NCI-H1417 treated with DMSO at 0.1 percent for 48 hours (cell line): ENCODE measurements around the gene DBNDD1.
"Not testable (repeated sequence)": the region's sequence is repeated elsewhere in the genome, so short reads cannot be mapped to it uniquely, and the experiment has no call there.

Source experiments
- DNase-seq: peaks from one replicate; lab custom pipeline; 2025; lab: John Stamatoyannopoulos, UW

DBNDD1 gene

DNA sequence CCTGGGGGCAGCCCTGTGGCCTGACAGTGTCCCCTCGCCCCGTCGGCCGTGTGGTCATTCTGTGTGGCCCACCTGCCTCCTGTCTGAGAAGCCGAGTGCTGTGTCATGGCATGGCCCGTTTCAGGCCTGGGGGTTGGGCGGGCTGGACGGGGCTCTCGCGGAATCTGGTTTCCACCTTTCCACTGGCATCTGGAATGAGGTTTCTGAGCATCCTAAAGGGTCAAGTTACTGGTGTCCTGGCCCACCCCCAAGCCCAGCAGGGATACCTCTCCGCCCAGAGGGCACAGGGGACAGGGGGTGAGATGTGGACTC is 7.8 kb downstream of the DBNDD1 start:
- DNase-seq = no peak

DNA sequence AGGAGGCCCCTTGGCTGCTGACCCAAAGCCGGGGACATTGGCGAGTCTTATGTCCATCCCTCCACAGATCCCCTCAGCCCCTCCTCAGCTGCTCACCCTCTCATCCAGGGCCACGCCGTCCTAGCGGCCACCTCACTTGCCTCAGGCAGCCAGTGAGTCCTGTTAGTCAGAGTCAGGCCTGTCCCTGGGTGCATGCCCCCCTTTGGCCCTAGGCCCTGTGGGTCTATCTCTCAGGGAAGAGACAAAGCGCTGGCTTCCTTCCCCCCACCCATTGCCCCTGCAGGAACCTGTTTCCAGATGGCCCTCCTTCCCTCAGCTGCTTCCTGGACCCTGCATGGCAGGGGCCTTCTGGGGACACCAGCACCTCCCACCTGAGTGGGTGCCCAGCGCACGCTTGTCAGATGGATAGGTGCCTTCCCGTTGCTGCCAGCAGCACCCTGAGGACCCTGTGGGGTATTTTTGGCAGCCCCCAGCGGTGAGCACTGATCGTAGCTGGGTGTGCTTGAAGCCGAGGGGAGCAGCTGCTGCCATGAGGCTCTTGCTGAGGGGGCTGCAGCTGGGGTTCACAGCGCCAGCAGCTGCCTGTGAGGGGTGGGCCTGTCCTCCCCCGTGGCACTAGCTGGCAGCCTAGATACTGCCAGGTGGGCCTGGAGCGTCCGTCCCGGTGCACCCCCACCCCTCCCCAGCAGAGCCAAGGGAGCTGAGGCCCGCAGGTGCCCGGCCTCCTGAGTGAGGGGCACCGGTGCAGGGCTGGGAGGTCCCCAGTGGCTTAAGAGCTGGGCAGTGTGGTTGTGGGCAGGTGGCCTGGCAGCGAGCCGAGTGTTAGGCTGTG is 8.4 kb downstream of the DBNDD1 start:
- DNase-seq = no peak

DNA sequence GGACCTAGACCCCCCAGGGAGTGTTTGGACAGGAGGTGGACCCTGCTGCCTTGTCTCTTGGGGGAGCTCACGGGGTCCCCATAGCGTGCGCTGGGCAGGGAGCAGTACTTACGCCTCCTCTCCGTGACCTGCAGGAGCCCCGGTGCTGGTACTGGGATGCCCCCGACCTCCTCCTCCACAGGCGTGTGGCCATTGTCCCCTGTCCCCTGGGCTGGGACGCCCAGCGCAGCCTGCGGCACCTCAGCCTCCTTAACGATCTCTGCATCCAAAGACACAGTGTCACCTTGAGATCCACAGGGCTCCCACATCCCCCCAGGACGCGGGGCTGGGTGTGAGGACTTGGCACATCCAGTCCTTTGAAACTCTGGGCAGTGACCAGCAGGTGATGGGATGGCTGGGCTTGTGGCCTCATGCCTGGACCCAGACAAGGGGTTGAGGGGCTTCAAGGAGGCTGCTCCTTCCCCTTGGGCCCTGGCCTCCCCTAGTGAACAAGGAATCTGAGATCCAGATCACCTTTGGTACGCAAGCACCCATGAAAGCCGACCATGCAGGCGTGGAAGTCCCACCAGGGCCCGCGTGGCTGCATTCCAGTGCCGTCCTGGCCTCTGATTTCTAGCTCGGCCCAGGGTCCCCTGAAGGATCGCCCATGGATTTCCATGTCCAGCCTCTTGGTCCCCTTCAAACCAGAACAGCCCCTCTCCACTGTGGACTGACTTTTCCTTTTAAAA is 9.9 kb downstream of the DBNDD1 start:
- no peak for DNase-seq

DNA sequence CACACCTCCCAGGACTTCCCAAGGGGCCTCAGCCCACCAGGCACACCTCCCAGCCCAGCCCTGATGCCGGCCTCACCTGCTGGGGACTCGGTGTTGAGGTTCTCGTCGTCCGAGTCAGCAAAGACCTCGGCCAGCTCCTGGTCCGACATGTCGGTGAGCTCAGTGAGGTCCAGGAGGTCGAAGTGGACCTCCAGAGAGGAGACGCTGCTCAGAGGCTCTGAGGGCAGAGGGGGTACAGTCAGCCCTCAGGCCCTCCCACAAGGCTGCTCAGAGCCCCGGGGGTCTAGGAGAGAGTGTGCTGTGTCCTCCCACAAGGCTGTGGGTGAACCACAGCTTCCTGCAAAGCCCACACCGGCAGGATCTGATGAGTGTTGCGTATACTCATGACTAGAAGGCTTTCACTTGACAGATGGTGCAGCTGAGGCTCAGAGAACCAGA is 10.5 kb downstream of the DBNDD1 start:
- DNase-seq = no peak

DNA sequence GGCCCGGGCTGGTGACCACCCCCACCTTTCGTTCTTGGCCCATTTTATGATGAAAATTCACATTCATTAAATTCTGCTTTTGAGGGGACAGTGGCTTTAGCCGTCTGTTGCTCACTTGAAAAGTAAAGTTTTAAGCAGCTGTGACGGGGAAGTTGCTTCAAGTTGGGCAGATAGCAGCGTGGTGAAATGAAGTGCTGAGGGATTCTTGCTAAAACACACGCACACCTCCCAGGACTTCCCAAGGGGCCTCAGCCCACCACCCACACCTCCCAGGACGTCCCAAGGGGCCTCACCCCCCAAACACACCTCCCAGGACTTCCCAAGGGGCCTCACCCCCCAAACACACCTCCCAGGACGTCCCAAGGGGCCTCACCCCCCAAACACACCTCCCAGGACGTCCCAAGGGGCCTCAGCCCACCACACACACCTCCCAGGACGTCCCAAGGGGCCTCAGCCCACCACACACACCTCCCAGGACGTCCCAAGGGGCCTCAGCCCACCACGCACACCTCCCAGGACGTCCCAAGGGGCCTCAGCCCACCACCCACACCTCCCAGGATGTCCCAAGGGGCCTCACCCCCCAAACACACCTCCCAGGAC is 11.5 kb downstream of the DBNDD1 start:
- DNase-seq = not testable (repeated sequence)

DNA sequence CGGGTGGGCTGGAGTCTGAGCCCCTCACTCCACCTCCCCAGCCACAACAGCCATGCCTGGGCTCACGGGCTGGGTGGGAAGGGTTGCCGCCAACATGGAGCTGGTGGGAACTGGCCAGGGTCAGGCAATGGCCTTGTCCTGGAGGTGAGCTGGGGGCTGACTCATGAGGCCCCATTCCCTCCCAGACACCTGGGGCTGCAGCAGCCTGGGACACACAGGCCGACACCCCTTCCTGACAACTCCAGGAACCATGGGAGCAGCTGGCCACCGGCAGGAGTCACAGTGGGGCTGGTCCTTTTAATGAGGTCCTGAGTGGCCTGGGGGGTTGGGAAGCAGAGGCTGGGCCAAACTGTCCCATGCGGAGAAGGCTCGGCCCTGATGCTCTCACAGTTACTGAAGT is 12.2 kb downstream of the DBNDD1 start:
- DNase-seq = no peak

DNA sequence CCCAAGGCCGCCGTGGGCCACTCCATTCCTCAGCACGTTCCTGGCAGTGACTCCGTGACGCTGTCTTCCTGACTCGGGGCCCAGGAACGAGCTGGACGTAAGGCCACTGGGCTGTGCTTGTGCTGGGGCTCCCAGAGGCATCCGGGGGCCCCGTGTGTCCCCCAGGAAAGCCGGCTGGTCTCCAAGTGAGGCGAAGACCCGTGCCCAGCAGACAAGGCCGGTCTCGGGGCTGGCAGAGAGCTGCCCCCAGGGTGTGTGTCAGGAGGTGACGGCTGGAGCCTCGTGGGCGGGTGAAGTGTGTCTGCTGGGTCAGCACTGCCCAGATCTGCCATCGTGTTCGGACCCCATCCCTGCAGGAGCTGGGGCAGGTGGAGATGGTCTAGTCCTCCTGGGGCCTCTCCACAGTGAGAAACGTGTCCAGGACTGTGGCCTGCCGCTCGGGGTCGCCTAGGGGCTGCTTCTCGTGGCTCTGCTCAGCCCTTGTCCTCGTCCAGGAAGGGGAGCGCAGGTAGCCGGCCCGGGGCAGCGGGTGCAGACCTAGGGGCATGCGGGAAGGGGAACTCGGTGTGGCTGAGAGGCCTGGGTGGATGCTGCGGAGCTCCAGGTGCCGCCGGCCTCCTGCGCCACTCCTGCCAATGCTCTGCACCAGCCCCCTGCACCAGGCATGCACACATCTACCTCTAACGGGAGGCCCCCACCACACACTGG is 13.1 kb downstream of the DBNDD1 start:
- DNase-seq = no peak

DNA sequence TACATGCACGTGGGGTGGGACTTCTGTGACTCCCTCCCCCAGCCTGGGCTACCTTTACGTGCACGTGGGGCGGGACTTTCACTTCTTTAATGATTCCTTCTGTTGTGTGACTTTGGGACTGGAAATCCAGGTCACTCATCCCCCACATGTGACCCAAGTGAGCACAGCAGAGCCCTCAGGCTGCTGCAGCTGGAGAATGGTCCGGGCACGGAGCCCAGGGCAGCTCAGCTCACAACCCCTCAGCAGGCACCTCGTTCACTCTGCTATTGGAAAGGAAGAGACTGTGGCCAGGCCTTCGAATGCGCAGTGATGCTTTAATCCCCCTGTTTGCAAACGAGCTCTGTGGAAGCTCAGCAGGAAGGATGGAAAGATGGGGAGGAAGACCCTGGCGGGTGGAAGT is 14.7 kb downstream of the DBNDD1 start:
- DNase-seq = no peak

DNA sequence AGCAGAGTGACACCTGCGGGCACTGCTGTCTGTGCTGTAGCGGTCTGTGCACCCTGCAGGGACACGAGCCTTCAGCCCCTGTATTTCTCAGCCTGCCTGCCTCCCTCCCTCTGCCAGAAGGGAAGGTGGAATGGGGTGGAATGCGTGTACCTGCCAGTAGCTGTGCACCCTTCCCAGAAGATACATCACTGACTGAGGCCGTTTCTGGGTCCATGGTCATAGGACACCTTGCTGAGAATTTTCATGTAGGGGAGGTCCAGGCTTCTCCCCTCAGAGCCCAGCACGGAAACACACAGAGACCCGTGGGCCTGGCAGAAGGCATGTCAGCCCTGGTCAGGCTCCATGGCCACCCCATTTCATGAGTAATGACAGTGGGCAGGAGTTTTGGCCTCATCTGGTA is 16.5 kb downstream of the DBNDD1 start:
- DNase-seq = no peak

DNA sequence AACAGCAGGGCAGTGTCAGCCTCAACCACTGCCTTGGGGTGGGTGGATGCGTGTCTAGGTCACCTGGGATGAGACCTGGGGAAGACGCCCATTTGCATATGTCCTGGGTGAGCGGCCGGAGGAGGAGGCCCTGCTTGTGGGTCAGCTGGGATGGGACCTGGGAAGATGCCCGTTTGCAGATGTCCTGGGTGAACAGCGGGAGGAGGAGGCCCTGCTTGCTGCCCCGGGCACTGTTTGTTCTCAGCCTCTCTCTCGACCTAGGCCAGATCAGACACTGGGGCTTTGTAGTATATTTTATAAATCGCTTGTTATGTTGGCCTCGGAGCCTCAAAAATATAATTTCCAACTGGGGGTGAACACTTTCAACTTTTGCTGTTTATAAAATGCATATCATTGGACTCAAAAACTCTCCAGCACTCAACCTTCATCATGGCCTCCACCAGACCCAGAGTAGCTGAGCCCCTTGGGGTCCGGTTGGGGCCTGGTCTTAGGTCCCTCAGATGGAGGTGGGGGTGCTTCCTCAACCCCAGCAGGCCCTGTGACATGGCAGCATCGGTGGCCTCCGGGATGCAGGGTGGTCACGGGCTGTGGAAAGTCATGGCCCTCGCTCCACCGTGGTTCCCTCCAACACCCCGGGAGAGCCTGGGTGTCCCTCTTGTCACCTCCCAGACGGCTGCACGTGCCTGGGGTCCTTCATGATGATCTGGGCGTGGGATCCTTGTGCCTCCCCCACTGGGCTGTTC is 17.3 kb downstream of the DBNDD1 start:
- DNase-seq = no peak

DNA sequence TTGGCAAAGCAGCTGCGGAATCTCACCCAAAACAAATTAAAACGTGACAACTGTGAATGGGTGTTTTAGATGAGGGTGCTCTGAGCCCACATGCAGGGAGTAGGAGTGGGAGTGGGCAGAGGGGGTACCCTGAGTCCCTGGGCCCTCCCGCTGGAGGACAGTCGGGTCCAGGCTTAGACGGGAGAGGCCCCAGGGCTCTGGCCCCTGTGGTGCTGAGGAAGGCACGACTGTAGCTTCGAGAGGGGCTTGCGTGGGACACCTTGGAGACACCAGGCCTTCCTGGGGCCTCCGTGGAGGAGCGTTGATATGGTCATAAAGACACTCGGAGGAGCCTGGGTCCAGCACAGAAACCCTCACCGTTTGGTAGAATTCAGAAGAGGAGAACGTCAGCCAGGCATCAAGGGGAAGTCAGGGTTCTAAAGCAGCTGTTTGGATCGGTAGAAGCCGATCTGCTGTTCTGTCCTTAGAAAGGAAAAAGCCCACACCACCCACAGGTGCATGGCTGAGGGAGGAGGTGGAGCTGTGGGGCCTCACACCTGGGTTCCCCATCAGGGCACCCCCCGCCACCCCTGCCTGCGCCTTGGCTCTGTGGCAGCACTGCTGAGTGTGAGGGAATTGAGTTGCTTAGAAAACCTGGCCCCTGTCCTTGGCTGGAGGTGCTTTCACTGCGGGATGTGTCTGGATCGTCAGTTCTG is 18.4 kb downstream of the DBNDD1 start:
- no peak for DNase-seq

DNA sequence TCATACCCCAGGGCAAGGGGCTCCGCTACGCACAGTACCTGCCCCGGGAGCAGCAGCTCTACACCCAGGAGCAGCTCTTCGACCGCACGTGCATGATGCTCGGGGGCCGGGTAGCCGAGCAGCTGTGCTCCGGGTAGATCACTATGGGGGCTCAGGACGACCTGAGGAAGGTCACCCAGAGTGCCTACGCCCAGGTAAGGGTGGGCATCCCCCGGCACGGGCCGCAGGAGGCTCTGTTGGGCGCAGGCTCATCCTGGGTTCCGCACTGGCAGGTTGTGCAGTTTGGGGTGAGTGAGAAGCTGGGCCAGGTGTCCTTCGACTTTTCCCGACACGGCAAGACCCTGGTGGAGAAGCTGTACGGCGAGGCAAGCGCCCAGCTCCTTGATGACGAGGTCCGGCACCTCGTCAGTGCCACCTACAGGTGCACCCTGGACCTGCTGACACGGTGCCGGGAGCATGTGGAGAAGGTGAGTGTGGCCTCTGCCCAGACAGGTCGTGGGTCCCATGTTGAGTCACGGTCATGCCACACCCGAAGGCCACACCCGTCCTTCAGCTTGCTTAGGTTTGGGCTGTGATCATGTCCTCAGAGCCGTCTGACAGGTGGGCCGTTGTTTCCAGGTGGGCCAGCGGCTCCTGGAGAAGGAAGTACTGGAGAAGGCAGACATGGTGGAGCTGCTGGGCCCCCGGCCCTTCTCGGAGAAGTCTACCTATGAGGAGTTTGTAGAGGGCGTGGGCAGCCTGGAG is 19.3 kb downstream of the DBNDD1 start:
- no peak for DNase-seq

DNA sequence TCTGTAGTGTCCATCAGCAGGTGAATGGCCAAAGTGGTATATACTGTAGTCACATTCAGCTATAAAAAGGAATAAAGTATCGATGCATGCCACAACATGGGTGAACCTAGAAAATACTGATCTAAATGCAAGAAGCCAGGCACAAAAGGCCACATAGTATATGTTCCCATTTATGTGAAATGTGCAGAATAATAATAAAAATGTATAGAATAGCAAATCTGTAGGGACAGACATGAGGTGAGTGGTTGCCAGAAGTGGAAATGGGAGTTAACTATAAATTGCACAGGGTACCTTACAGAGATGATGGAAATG is 23.1 kb downstream of the DBNDD1 start:
- no peak for DNase-seq

DNA sequence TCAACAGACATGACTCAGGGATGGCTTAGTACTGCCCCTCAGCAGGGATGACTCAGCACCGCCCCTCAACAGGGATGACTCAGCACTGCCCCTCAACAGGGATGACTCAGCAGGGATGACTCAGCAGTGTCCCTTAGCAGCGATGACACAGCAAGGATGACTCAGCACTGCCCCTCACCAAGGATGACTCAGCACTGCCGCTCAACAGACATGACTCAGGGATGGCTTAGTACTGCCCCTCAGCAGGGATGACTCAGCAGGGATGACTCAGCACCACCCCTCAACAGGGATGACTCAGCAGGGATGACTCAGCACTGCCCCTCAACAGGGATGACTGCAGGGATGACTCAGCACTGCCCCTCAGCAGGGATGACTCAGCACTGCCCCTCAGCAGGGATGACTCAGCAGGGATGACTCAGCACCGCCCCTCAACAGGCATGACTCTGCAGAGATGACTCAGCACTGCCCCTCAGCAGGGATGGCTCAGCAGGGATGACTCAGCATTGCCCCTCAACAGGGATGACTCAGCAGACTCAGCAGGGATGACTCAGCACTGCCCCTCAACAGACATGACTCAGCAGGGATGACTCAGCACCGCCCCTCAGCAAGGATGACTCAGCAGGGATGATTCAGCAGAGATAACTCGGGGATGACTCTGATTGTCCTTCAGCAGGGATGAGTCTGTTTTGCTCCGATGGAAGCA is 23.6 kb downstream of the DBNDD1 start:
- DNase-seq = not testable (repeated sequence)

DNA sequence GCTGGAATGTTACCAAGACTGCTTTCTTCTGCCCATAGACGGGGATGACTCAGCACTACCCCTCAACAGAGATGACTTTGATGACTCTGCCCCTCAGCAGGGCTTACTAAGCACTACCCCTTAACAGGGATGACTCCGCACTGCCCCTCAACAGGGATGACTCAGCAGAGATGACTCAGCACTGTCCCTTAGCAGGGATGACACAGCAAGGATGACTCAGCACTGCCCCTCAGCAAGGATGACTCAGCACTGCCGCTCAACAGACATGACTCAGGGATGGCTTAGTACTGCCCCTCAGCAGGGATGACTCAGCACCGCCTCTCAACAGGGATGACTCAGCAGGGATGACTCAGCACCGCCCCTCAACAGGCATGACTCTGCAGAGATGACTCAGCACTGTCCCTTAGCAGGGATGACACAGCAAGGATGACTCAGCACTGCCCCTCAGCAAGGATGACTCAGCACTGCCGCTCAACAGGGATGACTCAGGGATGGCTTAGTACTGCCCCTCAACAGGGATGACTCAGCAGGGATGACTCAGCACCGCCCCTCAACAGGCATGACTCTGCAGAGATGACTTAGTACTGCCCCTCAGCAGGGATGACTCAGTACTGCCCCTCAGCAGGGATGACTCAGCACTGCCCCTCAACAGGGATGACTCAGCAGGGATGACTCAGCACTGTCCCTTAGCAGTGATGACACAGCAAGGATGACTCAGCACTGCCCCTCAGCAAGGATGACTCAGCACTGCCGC is 24.4 kb downstream of the DBNDD1 start:
- DNase-seq = not testable (repeated sequence)

DNA sequence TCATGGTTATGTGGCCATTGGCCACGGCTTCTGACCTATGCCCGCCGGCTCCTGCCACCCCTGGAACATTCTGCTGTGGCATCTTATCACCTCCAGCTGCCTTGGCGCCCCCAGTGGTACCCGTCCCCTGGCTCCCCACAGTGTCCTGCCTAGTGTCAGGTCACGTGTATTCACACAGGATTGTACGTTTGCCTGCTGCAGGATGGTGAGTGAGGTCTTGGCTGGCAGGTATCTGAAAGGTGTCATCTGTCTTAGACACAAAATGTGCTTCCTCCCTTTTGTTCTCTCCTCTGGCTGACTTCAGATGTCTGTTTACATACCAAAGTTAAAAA is 24.9 kb downstream of the DBNDD1 start:
- no peak for DNase-seq

DNA sequence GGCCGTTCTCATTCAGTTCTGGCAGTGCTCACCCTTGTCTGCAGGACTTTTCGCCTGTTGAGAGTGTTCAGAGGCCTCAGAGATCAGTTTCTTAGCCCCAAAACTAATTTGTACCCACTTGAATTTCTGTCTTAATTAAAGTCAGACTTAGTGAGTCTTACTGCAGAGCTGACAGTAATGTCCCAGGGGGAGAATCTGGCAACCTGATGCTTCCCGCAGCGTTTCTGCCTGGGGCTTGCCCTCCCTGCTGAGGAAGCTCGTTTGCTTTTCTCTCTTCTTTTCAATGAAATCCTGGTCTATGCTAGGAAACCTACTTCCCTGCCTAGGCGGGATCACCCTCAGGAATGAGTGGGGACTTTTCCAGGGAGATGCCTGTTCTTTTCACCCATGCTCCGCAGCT is 25.3 kb downstream of the DBNDD1 start:
- no peak for DNase-seq

DNA sequence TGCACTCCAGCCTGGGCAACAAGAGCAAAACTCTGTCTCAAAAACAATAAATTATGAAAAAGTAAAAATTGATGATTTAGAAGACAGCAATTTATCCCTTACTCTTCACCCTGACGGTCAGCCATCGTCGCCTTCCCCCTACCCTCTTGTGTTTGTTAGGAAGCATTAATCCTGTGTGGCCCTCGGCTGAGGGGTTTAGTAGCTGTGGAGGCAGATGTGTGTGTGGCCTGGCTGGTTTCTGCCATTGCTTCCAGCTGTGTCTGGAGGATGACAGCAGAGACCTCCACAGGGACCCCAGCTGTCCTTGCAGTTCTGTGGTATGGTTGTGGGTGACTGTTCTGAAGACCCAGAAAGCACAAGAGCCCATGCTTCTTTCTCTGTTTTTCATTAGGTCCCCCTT is 25.9 kb downstream of the DBNDD1 start:
- no peak for DNase-seq

DNA sequence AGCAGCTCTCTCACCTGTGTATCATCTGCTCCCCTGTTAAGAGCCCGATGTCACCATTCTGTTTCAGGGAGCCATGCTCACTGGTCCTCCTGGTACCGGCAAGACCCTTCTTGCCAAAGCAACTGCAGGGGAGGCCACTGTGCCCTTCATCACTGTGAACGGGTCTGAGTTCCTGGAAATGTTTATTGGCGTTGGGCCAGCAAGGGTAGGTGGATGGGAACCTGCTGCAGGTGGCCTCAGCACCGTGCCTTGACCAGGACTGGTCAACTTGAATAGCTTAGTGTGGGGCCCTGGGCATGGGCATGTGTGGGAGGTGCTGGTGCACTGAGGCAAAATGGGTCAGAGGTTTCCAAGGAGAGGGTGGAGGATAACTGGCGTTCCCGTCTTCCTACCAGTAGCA is 28.5 kb downstream of the DBNDD1 start:
- no peak for DNase-seq

DNA sequence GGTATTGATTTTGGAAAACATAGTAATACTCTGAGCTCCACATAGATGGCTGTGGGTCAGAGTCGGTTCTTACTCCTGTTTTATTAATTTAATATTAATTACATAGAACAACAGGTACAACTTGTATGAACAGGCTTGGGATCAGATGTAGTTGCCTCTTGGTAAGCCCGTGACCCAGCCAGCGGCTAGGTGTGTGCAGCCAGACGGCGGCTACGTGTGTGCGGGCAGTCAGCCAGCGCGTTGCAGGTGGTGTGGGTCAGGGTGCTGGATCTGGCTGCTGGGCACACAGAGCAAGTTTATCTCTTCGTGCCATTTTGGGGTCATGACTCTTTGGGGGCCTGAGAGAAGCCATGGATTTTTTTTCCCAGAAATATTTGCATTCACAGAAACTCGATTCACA is 30.3 kb downstream of the DBNDD1 start:
- no peak for DNase-seq
